Breast epithelium (tissue), 4 donors: Measurements from ENCODE around the gene GHITM. TPM values are rescaled to one million over a fixed set of nuclear protein-coding genes. Genes with fewer than 3 reads are reported as not detected.
A peak's percentile ranks its signal among the peaks of the same experiment; 100 is the strongest.

ENCODE experiments used
- DNase-seq, 2 donors: peaks; one replicate each; pipeline ENCODE4 v3.0.0-alpha.2; 2019; ENCODE audit warnings: low spot score in 2 of 2
- H3K27ac ChIP-seq, 2 donors: fragments of 200-600 bp; sonication (generic) in 1 of 2; one replicate each; pipeline ENCODE4 v1.5.1; 2016 to 2019; ENCODE audit warnings: mild to moderate bottlenecking in 1 of 2
- H3K27me3 ChIP-seq, 2 donors: fragments of 200-600 bp; sonication (generic) in 1 of 2; one replicate each; pipeline versions ENCODE4 v1.5.1 to v1.6.0; 2017 to 2019; ENCODE audit warnings: control low read depth in 1 of 2, mild to moderate bottlenecking in 1 of 2
- H3K36me3 ChIP-seq: fragments of 200-600 bp; one replicate; pipeline ENCODE4 v1.5.1; 2019
- H3K4me1 ChIP-seq, 2 donors: fragments of 200-600 bp; sonication (generic); one replicate each; pipeline ENCODE4 v1.5.1; 2016 to 2019; ENCODE audit warnings: control low read depth in 1 of 2
- H3K4me3 ChIP-seq, 3 donors: fragments of 200-600 bp; sonication (generic); 1 replicate in 2 of 3; 2 replicates in 1 of 3; pipeline ENCODE4 v1.5.1; 2016 to 2019; ENCODE audit warnings: mild to moderate bottlenecking in 3 of 3, moderate library complexity in 2 of 3
- H3K9me3 ChIP-seq, 2 donors: fragments of 200-600 bp; sonication (generic) in 1 of 2; one replicate each; pipeline ENCODE4 v1.5.1; 2016 to 2019; ENCODE audit warnings: control low read depth in 1 of 2
- POLR2A ChIP-seq: fragments of 450-650 bp; IDR thresholded peaks from one replicate; pipeline ENCODE4 v1.6.1; 2016; ENCODE audit warnings: antibody characterized with exemption, mild to moderate bottlenecking, moderate library complexity
- POLR2AphosphoS5 ChIP-seq, 3 donors: sonication (generic); formaldehyde crosslinking; IDR thresholded peaks; one replicate each; pipeline ENCODE4 v1.6.1; 2017; ENCODE audit warnings: antibody characterized with exemption in 3 of 3
- intact Hi-C: fragments of 100-400 bp; cut with DNase I; formaldehyde crosslinking; loops from one replicate; pipeline ENCODE4 v1.15.1; 2023; ENCODE audit warnings: low total_unique reads
- total RNA-seq, 3 donors: library from RNA; depleted of rRNA; stranded (reverse); fragments of >200 nt; gene quantifications; one replicate each; pipeline ENCODE4 v1.1.0, GENCODE V29; 2016
- TF ChIP-seq, protein P1 (sequence below), 3 donors: fragments of 450-650 bp; IDR thresholded peaks; one replicate each; pipeline ENCODE4 v1.5.1; 2016 to 2017; ENCODE audit warnings: antibody characterized with exemption in 3 of 3, mild to moderate bottlenecking in 3 of 3, moderate library complexity in 3 of 3

The GHITM gene
- total RNA-seq, 3 donors from 2014 or later = 118 to 161 (median 133) TPM

DNA sequence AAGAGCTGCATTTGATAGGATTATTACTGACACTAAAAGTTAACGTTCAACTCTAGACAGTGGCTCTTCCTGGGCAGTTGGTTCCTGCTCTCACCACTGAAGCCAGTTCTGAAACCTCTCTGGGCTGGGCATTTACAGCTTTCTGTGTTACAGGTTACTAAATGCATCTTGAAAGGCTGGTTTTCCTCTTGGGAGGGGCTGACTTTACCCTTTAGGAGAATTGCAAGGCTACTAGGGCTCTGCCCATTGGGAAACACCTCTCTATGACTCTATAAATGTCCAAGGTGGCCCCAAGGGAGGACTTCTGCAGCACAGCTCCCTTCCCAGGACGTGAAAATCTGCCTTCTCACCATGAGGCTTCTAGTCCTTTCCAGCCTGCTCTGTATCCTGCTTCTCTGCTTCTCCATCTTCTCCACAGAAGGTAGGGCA lies 34.2 kb downstream of the GHITM start, which contains the start of gene GPR15LG:
GPR15LG (plus strand) TSS at position 301 of the 429 bp plus-strand sequence; CDS start at position 352, 51 bp downstream.
- Histone ChIP-seq H3K4me1 (no peaks in the 10 kb centered on the region), H3K27me3 (no peaks in the 10 kb centered on the region)
- intact Hi-C loops = no loop called here

DNA sequence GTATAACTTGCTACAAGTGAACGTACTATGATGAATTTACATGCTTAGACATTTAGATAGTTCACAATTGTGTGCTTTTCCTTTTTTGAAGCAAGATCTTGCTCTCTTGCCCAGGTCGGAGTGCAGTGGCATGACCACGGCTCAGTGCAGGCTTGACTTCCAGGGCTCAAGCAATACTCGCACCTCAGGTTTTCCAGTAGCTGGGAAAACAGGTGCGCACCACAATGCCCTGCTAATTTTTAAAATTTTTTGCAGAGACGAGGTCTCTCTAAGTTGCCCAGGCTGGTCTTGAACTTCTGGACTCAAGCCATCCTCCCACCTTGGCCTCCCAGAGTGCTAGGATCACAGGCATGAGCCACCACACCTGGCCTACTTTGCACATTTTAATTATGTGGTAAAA lies 36.1 kb downstream of the GHITM start:
- no peak overlapping the region for H3K27ac ChIP-seq
- no peak overlapping the region for H3K4me3 ChIP-seq
- intact Hi-C loops = no loop called here
- no peaks in the 10 kb centered on the region for H3K27me3 ChIP-seq
- TF ChIP-seq, protein P1, sequence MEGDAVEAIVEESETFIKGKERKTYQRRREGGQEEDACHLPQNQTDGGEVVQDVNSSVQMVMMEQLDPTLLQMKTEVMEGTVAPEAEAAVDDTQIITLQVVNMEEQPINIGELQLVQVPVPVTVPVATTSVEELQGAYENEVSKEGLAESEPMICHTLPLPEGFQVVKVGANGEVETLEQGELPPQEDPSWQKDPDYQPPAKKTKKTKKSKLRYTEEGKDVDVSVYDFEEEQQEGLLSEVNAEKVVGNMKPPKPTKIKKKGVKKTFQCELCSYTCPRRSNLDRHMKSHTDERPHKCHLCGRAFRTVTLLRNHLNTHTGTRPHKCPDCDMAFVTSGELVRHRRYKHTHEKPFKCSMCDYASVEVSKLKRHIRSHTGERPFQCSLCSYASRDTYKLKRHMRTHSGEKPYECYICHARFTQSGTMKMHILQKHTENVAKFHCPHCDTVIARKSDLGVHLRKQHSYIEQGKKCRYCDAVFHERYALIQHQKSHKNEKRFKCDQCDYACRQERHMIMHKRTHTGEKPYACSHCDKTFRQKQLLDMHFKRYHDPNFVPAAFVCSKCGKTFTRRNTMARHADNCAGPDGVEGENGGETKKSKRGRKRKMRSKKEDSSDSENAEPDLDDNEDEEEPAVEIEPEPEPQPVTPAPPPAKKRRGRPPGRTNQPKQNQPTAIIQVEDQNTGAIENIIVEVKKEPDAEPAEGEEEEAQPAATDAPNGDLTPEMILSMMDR (IDR thresholded peaks at IDR 0.05) = no peak
- H3K9me3 ChIP-seq = no peaks in the 10 kb centered on the region
- no peaks in the 10 kb centered on the region for H3K4me1 ChIP-seq
- H3K36me3 ChIP-seq = no peaks in the 10 kb centered on the region
- DNase-seq = no peak

More for the DNA sequence above, 34.2 kb downstream of the GHITM start, which contains the start of gene GPR15LG:
- no peaks in the 10 kb centered on the region for H3K36me3 ChIP-seq
- TF ChIP-seq POLR2A (no peak), POLR2AphosphoS5 (IDR thresholded peaks at IDR 0.05) (no peak)
- TF ChIP-seq, protein P1 (IDR thresholded peaks at IDR 0.05) = no peak
- no peaks in the 10 kb centered on the region for H3K9me3 ChIP-seq
- peak within 1 kb of the TSS in 1 of 2 donors; percentile 45 for H3K27ac ChIP-seq
- no peak for DNase-seq
- no peak within 1 kb of the TSS for H3K4me3 ChIP-seq

DNA sequence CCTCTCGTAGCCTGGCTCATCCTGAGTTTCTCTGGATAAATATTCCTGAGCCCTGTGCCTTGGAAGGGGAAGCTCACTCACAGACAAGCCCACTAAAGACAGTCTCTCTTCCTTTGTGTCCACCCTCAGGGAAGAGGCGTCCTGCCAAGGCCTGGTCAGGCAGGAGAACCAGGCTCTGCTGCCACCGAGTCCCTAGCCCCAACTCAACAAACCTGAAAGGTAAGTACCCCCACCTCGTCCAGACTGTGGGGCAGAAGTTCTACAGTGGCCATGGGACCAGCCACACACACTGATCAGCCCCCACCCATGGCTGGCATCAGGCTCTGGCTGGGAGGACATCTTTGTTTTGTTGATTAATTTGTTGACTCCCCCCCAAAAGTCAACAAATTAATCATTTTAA lies 37.0 kb downstream of the GHITM start:
- no peak for DNase-seq
- no peaks in the 10 kb centered on the region for H3K27me3 ChIP-seq
- H3K9me3 ChIP-seq = no peaks in the 10 kb centered on the region
- H3K27ac ChIP-seq = no peak overlapping the region
- no peaks in the 10 kb centered on the region for H3K36me3 ChIP-seq
- H3K4me3 ChIP-seq = no peak overlapping the region
- intact Hi-C loops = no loop called here
- TF ChIP-seq, protein P1 (IDR thresholded peaks at IDR 0.05) = no peak
- TF ChIP-seq POLR2A = no peak
- TF ChIP-seq POLR2AphosphoS5 (IDR thresholded peaks at IDR 0.05) = no peak
- H3K4me1 ChIP-seq = no peaks in the 10 kb centered on the region

DNA sequence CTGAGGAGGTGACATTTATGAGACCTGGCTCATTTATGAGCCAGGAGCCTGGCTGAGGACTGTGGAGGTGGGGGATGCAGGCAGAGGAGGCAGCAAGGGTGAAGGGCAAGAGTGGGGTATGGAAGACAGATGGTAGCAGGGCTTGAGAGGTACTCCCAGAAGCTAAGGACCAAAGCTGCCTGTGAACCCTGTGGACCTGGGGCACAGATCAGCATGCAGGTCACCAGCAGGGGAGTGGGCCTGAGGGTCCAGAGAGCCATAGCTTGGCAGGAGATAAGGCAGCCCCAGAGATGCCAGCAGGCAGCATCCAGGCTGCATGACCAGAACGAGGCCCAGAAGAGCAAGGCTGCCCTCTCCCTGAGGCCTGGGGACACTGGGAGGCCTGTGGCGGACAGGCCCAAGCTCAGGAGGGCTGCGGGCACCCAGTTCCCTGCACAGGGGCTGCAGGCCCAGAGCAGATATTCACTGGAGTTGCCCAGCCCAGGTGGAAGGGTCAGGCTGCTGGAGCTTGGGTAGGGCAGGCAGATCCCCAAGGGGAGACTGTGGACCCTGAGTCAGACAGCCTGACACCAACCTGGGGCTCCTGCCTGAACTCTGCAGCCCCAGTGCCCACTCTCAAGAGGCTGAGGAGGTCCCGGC lies 37.6 kb downstream of the GHITM start:
- no peak for TF ChIP-seq POLR2A
- Histone ChIP-seq H3K27me3 (no peaks in the 10 kb centered on the region), H3K36me3 (no peaks in the 10 kb centered on the region), H3K9me3 (no peaks in the 10 kb centered on the region), H3K4me3 (no peak overlapping the region), H3K27ac (no peak overlapping the region), H3K4me1 (no peaks in the 10 kb centered on the region)
- intact Hi-C loops = no loop called here
- DNase-seq = no peak

DNA sequence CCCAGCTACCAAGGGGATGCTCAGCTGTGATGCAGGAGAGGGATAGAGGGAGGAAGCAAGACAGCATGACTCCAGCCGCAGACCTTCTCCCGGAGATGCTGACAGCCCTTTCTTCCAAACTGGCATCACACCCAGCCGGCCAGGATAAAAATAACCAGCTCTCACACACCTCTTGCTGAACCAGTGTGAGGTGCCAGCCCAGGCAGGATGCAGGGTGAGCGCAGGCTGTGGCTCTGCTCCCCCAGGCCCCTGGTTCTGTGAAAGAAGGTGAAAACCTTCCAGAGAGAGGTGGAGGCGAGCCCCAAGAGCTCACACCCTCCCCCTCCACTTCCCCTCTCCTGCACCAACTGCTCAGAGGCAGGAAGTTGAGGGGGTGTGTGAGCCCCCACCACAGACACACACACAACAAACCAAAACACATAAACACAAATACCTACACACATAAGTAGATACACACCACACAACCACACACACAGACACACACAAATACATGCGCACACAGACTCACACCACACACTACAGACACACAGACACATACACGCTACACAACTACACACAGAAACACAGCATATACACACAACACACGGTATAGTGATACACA lies 38.3 kb downstream of the GHITM start:
- Histone ChIP-seq H3K27me3 (no peaks in the 10 kb centered on the region), H3K4me1 (no peaks in the 10 kb centered on the region), H3K9me3 (no peaks in the 10 kb centered on the region), H3K36me3 (no peaks in the 10 kb centered on the region), H3K27ac (no peak overlapping the region), H3K4me3 (no peak overlapping the region)
- TF ChIP-seq, protein P1 (IDR thresholded peaks at IDR 0.05) = no peak
- TF ChIP-seq POLR2AphosphoS5 (IDR thresholded peaks at IDR 0.05) (no peak), POLR2A (no peak)
- no peak for DNase-seq
- intact Hi-C loops = no loop called here
